GM19023 (cell line): ENCODE measurements around the gene CDT1.
"Not testable (repeated sequence)": the region's sequence is repeated elsewhere in the genome, so short reads cannot be mapped to it uniquely, and the experiment has no call there.

Experiments
- ATAC-seq: cut with Tn5 transposase; IDR thresholded peaks from one replicate; pipeline ENCODE4 v1.9.1; 2021; ENCODE audit warnings: mild to moderate bottlenecking, moderate library complexity; ENCODE audit not compliant: unreplicated experiment

CDT1 gene

GRCh38 chr16:88815901-88816589, 12.5 kb downstream of the CDT1 start:
- no peak for ATAC-seq

GRCh38 chr16:88816736-88817535, 13.3 kb downstream of the CDT1 start:
- ATAC-seq: no peak

GRCh38 chr16:88817785-88818574, 14.4 kb downstream of the CDT1 start:
- ATAC-seq: no peak

GRCh38 chr16:88818575-88818874, 14.9 kb downstream of the CDT1 start:
- ATAC-seq: no peak

- no peak for ATAC-seq
Measured at GRCh38 chr16:88819126-88819525, 15.5 kb downstream of the CDT1 start.

- ATAC-seq: no peak
Measured at GRCh38 chr16:88820385-88821025, 16.9 kb downstream of the CDT1 start.

GRCh38 chr16:88821168-88821850, 17.7 kb downstream of the CDT1 start:
- ATAC-seq: no peak

- ATAC-seq: no peak
Measured at GRCh38 chr16:88822281-88823040, 18.9 kb downstream of the CDT1 start.

- not testable (repeated sequence) for ATAC-seq
Measured at GRCh38 chr16:88823646-88824045, 20.1 kb downstream of the CDT1 start.

- no peak for ATAC-seq
Measured at GRCh38 chr16:88824256-88825077, 20.9 kb downstream of the CDT1 start.

GRCh38 chr16:88825146-88825545, 21.6 kb downstream of the CDT1 start:
- ATAC-seq: no peak

- ATAC-seq: no peak
Measured at GRCh38 chr16:88826070-88826840, 22.7 kb downstream of the CDT1 start.

- ATAC-seq: no peak
Measured at GRCh38 chr16:88827727-88828126, 24.1 kb downstream of the CDT1 start.

GRCh38 chr16:88828711-88829110, 25.1 kb downstream of the CDT1 start:
- no peak for ATAC-seq

- no peak for ATAC-seq
Measured at GRCh38 chr16:88830258-88830657, 26.7 kb downstream of the CDT1 start.

- no peak for ATAC-seq
Measured at GRCh38 chr16:88830783-88831182, 27.2 kb downstream of the CDT1 start.

GRCh38 chr16:88831838-88832237, 28.2 kb downstream of the CDT1 start:
- ATAC-seq: no peak

- ATAC-seq: no peak
Measured at GRCh38 chr16:88833086-88833485, 29.5 kb downstream of the CDT1 start.
